Activated CD4-positive, alpha-beta memory T cell treated with anti-CD3 and anti-CD28 coated beads, Interleukin-2, amount 10 ng/mL, durations not matched to agents 7 days and 5 days (primary cell): ENCODE results near the gene NRROS. TPM values are rescaled to one million over a fixed set of nuclear protein-coding genes. Genes with fewer than 3 reads are reported as not detected.

Experiments used
- CTCF ChIA-PET: fragments of 350-600 bp; sonication (Branson Sonifier 250); formaldehyde crosslinking; loops from one replicate; lab custom pipeline; 2021; ENCODE audit warnings: antibody characterized with exemption, inconsistent platforms; lab: Charles Lee
- POLR2A ChIA-PET: fragments of 350-600 bp; sonication (Branson Sonifier 250); formaldehyde crosslinking; loops from one replicate; lab custom pipeline; 2021; ENCODE audit warnings: antibody characterized with exemption; lab: Charles Lee
- DNase-seq: peaks from one replicate; pipeline ENCODE4 v3.0.0-alpha.2; 2020
- H3K27ac Mint-ChIP-seq: one replicate; pipeline ENCODE4 v1.8.0; 2021; ENCODE audit warnings: mild to moderate bottlenecking, mixed read lengths
- H3K27me3 Mint-ChIP-seq: one replicate; pipeline ENCODE4 v1.8.0; 2021; ENCODE audit warnings: mixed read lengths
- H3K36me3 Mint-ChIP-seq: one replicate; pipeline ENCODE4 v1.8.0; 2021; ENCODE audit warnings: low read depth, mixed read lengths
- H3K4me1 Mint-ChIP-seq: one replicate; pipeline ENCODE4 v1.8.0; 2021; ENCODE audit warnings: mixed read lengths
- H3K4me3 Mint-ChIP-seq: one replicate; pipeline ENCODE4 v1.8.0; 2021; ENCODE audit warnings: mild to moderate bottlenecking, mixed read lengths
- H3K9me3 Mint-ChIP-seq: one replicate; pipeline ENCODE4 v1.8.0; 2021; ENCODE audit warnings: mixed read lengths
- total RNA-seq, 2 experiments: library from RNA; stranded (reverse); gene quantifications; one replicate each; pipeline ENCODE4 v1.2.3, GENCODE V29; 2021

NRROS gene
- total RNA-seq, 2 experiments from 2014 or later, result 50.1 to 52.8 TPM

DNA sequence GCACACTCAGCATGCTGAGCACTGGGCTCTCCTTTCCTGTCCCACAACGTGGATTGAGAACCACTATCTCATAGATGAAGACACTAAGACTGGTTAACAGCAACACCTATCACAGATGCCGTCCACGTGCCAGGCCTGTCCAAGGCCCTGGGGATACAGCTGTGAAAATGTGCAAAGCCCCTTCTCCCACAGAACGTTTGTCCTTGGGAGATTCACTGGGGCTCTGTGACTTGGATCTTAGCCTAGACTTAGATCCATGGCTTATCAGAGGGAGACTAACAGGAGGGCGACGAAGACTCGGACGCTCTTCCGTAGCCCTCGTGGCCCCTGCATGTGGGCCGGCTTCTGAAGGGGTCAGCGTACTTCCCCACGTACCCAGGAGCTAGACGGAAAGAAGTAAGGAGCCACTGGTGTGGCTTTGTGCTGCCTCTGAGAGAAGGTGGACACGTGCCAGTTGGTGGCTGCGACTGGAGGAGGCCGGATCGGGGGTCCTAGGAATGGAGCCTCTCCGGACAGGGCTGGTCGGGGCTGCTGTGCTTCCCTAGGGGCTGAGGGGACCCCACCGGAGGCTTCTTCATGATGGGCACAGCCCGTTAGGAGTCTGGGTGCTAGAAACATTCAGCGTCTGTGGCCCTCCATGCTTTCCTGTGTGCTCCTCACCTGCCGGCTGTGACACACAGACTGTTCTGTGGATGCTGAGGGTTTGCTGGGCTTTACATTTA lies 964 bp downstream of the NRROS start:
- Mint-ChIP-seq H3K36me3 (peaks cover 56% of the 10 kb centered on the region), H3K27ac (peak overlapping the region; percentile 84), H3K4me1 (peaks cover 68% of the 10 kb centered on the region), H3K27me3 (no peaks in the 10 kb centered on the region), H3K4me3 (peak overlapping the region; percentile 73), H3K9me3 (no peaks in the 10 kb centered on the region)
- ChIA-PET POLR2A (interaction anchor here (0.7 to 9.7 kb wide), 17 partner anchors 10 to 302 kb away, joined by 3 to 131 read pairs (median 4); partner anchors contain the start of genes CEP19, FBXO45, NCBP2 and PIGX), CTCF (interaction anchor here (1.0 to 8.4 kb wide), 6 partner anchors 9 to 112 kb away, joined by 3 to 78 read pairs (median 4); no protein-coding TSS in a partner anchor)
- DNase-seq, result no peak

DNA sequence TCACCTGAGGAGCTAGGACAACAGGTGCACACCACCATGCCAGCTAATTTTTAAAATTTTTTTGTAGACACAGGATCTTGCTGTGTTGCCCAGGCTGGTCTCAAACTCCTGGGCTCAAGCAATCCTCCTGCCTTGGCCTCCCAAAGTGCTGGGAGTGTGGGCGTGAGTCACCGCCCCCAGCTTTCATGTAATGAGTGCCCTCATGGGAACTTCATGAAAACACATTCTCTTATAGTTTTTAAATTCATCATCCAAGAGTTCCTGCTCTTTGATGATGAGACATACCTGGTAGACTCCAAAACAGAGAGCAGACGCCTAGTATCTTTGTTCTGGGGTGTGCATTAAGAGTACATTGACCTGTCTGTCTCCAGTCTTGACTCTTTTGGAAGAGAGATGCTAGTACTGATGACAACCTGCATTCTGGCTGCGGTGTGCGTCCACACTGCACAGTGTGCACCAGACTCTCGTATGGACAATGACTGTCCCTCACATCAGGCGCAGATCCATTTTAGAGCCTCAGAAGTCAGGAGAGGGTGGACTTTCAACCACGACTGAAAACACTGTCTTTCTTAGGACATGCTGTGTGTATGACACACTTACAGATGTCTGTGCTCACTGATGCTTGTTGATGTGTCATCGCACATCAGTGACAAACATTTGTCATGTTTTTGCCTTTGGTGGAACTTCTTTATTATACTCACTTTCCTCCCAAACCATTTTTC lies 2.0 kb downstream of the NRROS start:
- POLR2A ChIA-PET, result interaction anchor here (1.0 to 9.7 kb wide), 7 partner anchors 11 to 226 kb away, joined by 3 to 131 read pairs (median 5); partner anchors contain the start of genes FBXO45 and SENP5
- no peaks in the 10 kb centered on the region for H3K27me3 Mint-ChIP-seq
- DNase-seq, result peak; percentile 39
- peaks cover 60% of the 10 kb centered on the region for H3K36me3 Mint-ChIP-seq
- peaks cover 71% of the 10 kb centered on the region for H3K4me1 Mint-ChIP-seq
- CTCF ChIA-PET, result interaction anchor here (0.9 to 8.4 kb wide), 5 partner anchors 10 to 73 kb away, joined by 3 to 78 read pairs (median 5); partner anchors contain the start of genes FBXO45 and WDR53
- peak overlapping the region; percentile 84 for H3K27ac Mint-ChIP-seq
- no peaks in the 10 kb centered on the region for H3K9me3 Mint-ChIP-seq
- peak overlapping the region; percentile 73 for H3K4me3 Mint-ChIP-seq

DNA sequence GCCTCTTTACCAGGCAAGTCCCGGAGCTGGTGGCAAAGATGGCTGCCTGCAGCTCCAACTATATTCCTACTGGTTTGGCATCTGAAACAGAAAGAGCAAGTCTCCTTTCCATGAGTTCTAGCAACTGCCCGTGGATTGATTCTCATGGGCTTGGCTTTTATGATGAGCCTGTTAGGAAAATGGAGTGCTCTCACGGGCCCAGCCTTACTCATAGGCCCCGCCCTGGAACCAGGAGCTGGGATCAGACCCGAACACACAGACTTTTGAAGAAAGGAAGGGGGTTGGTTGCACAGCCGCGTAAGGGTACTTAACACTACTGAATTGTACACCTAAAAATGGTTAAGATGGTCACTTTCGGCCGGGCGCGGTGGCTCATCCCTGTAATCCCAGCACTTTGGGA lies 2.9 kb downstream of the NRROS start:
- Mint-ChIP-seq H3K4me1 (peaks cover 77% of the 10 kb centered on the region), H3K27me3 (no peaks in the 10 kb centered on the region), H3K27ac (peak overlapping the region; percentile 84), H3K4me3 (peak overlapping the region; percentile 73), H3K36me3 (peaks cover 67% of the 10 kb centered on the region), H3K9me3 (no peaks in the 10 kb centered on the region)
- CTCF ChIA-PET, result interaction anchor here (0.8 to 8.4 kb wide), 2 partner anchors 32 to 43 kb away, joined by 4 to 78 read pairs; no protein-coding TSS in a partner anchor
- no peak for DNase-seq
- POLR2A ChIA-PET, result interaction anchor here (1.8 to 9.7 kb wide), 3 partner anchors 12 to 30 kb away, joined by 5 to 131 read pairs (median 103); no protein-coding TSS in a partner anchor

DNA sequence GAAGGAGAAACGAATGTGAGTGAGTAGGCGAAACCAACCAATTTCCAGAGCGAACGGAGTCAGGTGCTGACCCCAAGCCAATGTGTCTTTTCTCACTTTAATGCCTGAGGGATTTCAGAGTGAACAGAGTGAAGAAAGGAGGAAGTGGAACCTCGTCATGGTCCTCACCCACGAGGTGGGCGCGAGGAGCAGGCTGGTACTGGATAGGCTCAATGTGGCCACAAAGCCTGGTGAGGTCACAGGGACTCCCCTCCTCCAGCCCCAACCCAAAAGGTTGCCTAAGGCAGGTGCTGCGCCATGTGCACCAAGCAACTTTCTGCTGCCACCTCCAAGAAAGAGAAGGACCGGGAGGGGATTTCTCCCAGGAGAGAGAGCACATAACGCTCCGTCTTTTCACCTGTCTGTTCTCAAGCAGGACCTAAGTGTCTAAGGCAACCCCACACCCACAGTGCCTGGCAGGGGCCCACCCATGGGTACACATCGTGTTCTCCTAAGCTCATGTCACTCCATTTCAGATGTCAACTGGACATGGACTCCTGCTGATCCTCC lies 3.8 kb downstream of the NRROS start:
- Mint-ChIP-seq H3K4me3 (peak overlapping the region; percentile 38), H3K36me3 (peaks cover 68% of the 10 kb centered on the region), H3K9me3 (no peaks in the 10 kb centered on the region), H3K27ac (peak overlapping the region; percentile 60), H3K27me3 (no peaks in the 10 kb centered on the region), H3K4me1 (peaks cover 73% of the 10 kb centered on the region)
- POLR2A ChIA-PET, result interaction anchor here (8.3 to 9.7 kb wide), 2 partner anchors 13 to 31 kb away, joined by 103 to 131 read pairs; no protein-coding TSS in a partner anchor
- no peak for DNase-seq
- CTCF ChIA-PET, result interaction anchor here (2.1 to 8.4 kb wide), 2 partner anchors 33 to 42 kb away, joined by 9 to 78 read pairs; no protein-coding TSS in a partner anchor

DNA sequence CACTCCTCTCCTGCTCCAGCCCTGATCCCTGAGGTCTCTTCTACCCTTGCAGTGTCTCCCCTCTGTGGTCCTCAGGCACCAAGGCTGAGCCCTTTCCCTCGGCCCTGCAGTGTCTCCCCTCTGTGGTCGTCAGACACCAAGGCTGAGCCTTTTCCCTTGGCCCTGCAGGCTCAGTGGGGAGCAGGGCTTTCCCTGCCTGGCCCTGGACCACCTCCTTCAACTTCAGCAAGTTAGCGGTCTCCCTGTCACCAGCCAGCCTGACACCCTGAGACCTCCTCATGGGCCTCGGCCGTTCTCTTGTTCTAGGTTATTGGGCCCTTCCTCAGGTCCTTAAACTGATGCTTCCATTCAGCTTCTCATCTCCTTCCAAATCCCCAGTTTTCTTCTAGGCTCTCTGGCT lies 4.3 kb downstream of the NRROS start:
- no peak for DNase-seq
- no peaks in the 10 kb centered on the region for H3K9me3 Mint-ChIP-seq
- CTCF ChIA-PET, result interaction anchor here (0.7 to 8.4 kb wide), 3 partner anchors 33 to 285 kb away, joined by 3 to 78 read pairs (median 9); no protein-coding TSS in a partner anchor
- peak overlapping the region; percentile 60 for H3K27ac Mint-ChIP-seq
- peaks cover 71% of the 10 kb centered on the region for H3K4me1 Mint-ChIP-seq
- H3K27me3 Mint-ChIP-seq, result no peaks in the 10 kb centered on the region
- H3K36me3 Mint-ChIP-seq, result peaks cover 72% of the 10 kb centered on the region
- POLR2A ChIA-PET, result interaction anchor here (8.3 to 9.7 kb wide), 2 partner anchors 13 to 32 kb away, joined by 103 to 131 read pairs; no protein-coding TSS in a partner anchor
- H3K4me3 Mint-ChIP-seq, result peak overlapping the region; percentile 38

DNA sequence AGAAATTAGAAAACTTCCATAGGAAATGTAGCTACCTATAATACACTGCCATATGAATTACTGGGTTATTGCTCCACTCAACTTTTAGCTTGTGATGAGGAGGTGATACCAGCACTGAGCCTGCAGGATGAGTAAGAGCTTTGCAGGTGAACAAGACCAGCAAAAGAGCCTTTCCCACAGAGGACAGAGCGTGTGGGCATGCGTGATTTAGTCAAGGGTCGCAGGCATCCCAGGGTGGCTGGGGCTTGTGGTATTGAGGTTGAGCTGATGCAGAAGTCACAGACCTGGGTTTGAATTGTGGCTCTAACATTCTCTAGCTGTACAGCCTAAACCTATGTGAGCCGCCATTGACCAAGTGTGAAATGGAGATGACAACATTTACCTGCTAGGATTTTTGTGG lies 5.6 kb downstream of the NRROS start:
- H3K4me1 Mint-ChIP-seq, result peaks cover 72% of the 10 kb centered on the region
- POLR2A ChIA-PET, result interaction anchor here (0.8 to 9.7 kb wide), 5 partner anchors 15 to 356 kb away, joined by 3 to 131 read pairs (median 3); no protein-coding TSS in a partner anchor
- no peak overlapping the region for H3K4me3 Mint-ChIP-seq
- no peaks in the 10 kb centered on the region for H3K9me3 Mint-ChIP-seq
- H3K36me3 Mint-ChIP-seq, result peaks cover 73% of the 10 kb centered on the region
- CTCF ChIA-PET, result interaction anchor here (0.8 to 2.1 kb wide), 5 partner anchors 13 to 40 kb away, joined by 4 to 12 read pairs (median 5); no protein-coding TSS in a partner anchor
- no peak for DNase-seq
- peak overlapping the region; percentile 14 for H3K27ac Mint-ChIP-seq
- H3K27me3 Mint-ChIP-seq, result no peaks in the 10 kb centered on the region

DNA sequence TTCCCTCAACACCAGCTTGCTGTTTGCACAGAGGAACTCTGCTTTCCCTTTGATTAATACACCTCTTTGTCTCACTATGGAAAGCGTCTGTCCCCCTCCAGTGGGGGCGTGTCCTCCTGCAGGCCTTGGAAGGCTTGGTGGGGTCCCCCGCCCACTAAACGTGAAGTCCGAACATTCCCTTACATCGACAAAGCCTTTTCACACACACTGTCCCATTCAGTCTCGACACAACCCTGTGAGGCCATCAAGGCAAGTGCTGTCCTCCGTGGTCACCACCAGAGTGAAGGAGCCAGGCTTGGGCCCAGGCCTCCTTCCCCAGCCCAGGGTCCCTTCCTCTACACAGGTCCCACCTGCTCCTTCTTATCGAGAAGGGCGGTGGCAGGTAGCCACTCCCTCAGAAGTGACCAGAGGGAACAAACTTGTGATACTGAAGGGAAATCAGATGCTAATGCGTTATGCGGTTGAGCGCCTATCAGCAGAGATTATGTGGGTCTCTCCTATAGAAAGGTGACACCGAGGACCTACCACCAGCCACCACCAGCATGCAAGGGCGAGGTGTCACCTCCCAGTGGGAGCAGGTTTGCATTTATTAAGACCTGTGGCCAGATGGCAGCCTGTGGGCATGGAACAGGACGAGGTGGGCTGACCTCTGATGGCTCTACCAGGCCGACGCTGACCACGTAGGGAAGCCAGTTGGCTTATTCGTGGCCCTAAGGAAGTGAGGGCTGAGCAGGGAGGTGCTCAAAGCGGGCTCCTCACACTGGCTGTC lies 6.6 kb downstream of the NRROS start:
- Mint-ChIP-seq H3K36me3 (peaks cover 73% of the 10 kb centered on the region), H3K4me1 (peaks cover 78% of the 10 kb centered on the region), H3K27ac (peak overlapping the region; percentile 35), H3K4me3 (no peak overlapping the region), H3K27me3 (no peaks in the 10 kb centered on the region), H3K9me3 (no peaks in the 10 kb centered on the region)
- CTCF ChIA-PET, result interaction anchor here (2.0 kb wide), 1 partner anchor 37 kb away, joined by 12 read pairs; no protein-coding TSS in a partner anchor
- DNase-seq, result no peak
- POLR2A ChIA-PET, result interaction anchor here (0.8 to 9.7 kb wide), 4 partner anchors 16 to 95 kb away, joined by 3 to 131 read pairs (median 53); no protein-coding TSS in a partner anchor

DNA sequence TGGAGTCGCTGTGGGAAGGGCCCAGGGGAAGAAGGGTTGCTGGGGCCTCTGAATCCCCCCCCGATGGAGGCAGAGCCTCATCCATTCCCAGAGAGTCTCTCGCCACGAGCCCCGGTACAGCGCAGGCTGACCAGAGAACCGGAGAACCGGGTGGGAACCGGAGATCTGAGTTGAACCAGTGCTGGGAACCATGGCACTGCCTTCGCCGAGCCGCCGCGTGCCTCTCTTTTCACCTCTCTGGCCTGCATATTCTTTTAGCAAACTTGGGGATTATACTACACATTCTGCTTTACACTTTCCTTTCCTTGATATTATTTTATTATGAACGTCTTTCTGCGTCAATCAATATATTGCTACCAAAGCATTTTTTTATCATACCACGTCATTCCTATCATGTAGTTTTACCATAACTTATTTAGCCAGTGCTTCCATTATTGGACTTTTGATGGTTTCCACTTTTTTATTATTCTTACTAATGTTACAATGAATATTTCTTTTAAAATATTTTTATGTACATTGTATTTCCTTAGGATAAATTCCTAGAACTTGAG lies 7.2 kb downstream of the NRROS start:
- POLR2A ChIA-PET, result interaction anchor here (1.7 kb wide), 1 partner anchor 37 kb away, joined by 6 read pairs; no protein-coding TSS in a partner anchor
- H3K9me3 Mint-ChIP-seq, result no peaks in the 10 kb centered on the region
- no peak for DNase-seq
- H3K4me1 Mint-ChIP-seq, result peaks cover 80% of the 10 kb centered on the region
- no peak overlapping the region for H3K27ac Mint-ChIP-seq
- peaks cover 74% of the 10 kb centered on the region for H3K36me3 Mint-ChIP-seq
- no peak overlapping the region for H3K4me3 Mint-ChIP-seq
- CTCF ChIA-PET, result interaction anchor here (1.2 kb wide), 1 partner anchor 37 kb away, joined by 4 read pairs; no protein-coding TSS in a partner anchor
- no peaks in the 10 kb centered on the region for H3K27me3 Mint-ChIP-seq

DNA sequence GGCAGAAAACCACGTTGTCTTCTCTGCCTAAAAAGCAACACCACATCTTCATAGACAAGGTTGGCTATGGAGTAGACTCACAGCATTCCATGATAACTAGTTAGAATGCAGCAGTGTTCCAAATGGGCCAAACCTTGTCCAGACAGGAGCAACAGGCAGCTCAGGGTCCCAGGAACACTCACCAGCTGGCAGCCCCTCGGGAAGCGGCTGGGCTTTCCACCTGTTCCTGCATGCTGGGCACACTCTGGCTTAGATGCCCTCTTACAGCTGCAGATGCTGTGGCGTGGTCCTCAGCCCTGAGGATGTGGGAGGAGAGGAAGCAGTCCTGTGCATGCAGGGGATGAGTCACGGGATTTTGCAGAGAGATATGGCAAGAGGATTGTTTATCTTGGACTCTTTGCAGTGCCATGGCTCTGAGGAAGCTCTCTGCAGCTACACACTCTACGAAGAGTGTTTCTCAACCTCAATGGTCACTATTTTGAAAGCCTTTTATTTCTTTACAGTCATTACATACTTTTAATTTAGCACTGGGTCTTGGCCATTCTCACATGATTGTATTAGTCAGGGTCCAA lies 11.3 kb downstream of the NRROS start:
- peaks cover 78% of the 10 kb centered on the region for H3K36me3 Mint-ChIP-seq
- no peaks in the 10 kb centered on the region for H3K27me3 Mint-ChIP-seq
- H3K4me1 Mint-ChIP-seq, result peaks cover 60% of the 10 kb centered on the region
- POLR2A ChIA-PET, result interaction anchor here (0.6 to 1.8 kb wide), 5 partner anchors 11 to 403 kb away, joined by 3 to 11 read pairs (median 5); partner anchors contain the start of gene NRROS
- H3K27ac Mint-ChIP-seq, result peak overlapping the region; percentile 42
- no peak for DNase-seq
- no peak overlapping the region for H3K4me3 Mint-ChIP-seq
- H3K9me3 Mint-ChIP-seq, result no peaks in the 10 kb centered on the region
- CTCF ChIA-PET, result no interaction called here

DNA sequence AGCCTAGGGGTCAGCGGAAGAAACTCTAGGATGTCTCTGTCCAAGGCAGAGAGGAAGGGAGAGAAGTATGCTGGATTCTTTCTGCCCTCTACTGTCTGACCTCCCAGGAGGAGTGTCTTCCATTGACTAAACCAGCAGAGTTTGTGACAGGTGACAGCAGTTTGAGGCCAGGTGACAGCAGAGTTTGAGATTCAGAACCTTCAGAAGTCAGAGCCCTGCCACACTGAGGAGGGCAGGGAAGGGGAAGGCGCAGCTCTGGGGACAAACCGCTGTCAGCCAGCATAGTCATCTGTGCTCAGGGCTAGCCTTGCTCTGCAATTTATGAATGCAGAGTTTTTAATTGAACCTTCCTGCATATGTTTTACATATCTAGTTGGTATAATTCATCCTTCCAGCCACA lies 12.3 kb downstream of the NRROS start:
- H3K27me3 Mint-ChIP-seq, result no peaks in the 10 kb centered on the region
- CTCF ChIA-PET, result no interaction called here

More for the DNA sequence above, 12.3 kb downstream of the NRROS start:
- peaks cover 51% of the 10 kb centered on the region for H3K4me1 Mint-ChIP-seq
- DNase-seq, result no peak
- no peak overlapping the region for H3K27ac Mint-ChIP-seq
- no peak overlapping the region for H3K4me3 Mint-ChIP-seq
- POLR2A ChIA-PET, result interaction anchor here (1.1 kb wide), 1 partner anchor 20 kb away, joined by 3 read pairs; no protein-coding TSS in a partner anchor
- H3K36me3 Mint-ChIP-seq, result peaks cover 80% of the 10 kb centered on the region
- H3K9me3 Mint-ChIP-seq, result no peaks in the 10 kb centered on the region
